Endothelial cell (in vitro differentiated cells): ENCODE measurements around the gene SRBD1. TPM values are rescaled to one million over a fixed set of nuclear protein-coding genes. Genes with fewer than 3 reads are reported as not detected.

Experiments used
- DNase-seq: peaks from one replicate; pipeline ENCODE4 v3.0.0; 2021; ENCODE audit warnings: low spot score
- H3K27ac Mint-ChIP-seq: one replicate; pipeline ENCODE4 v1.8.0; 2021; ENCODE audit warnings: mixed read lengths, inconsistent platforms; ENCODE audit not compliant: unreplicated experiment
- H3K27me3 Mint-ChIP-seq: one replicate; pipeline ENCODE4 v1.8.0; 2021; ENCODE audit warnings: mild to moderate bottlenecking, moderate library complexity, mixed read lengths, inconsistent platforms; ENCODE audit not compliant: unreplicated experiment
- H3K36me3 Mint-ChIP-seq: one replicate; pipeline ENCODE4 v1.8.0; 2021; ENCODE audit warnings: mild to moderate bottlenecking, low read depth, mixed read lengths, inconsistent platforms; ENCODE audit not compliant: unreplicated experiment
- H3K4me1 Mint-ChIP-seq: one replicate; pipeline ENCODE4 v1.8.0; 2021; ENCODE audit warnings: mild to moderate bottlenecking, mixed read lengths, inconsistent platforms; ENCODE audit not compliant: unreplicated experiment
- H3K4me3 Mint-ChIP-seq: one replicate; pipeline ENCODE4 v1.8.0; 2021; ENCODE audit warnings: mild to moderate bottlenecking, mixed read lengths, inconsistent platforms; ENCODE audit not compliant: unreplicated experiment
- H3K9me3 Mint-ChIP-seq: one replicate; pipeline ENCODE4 v1.8.0; 2021; ENCODE audit warnings: mixed read lengths, inconsistent platforms; ENCODE audit not compliant: unreplicated experiment
- total RNA-seq: library from RNA; stranded (reverse); fragmentation: NEBNext Ultra II Directional; extraction: Animal tissue kit (Norgen Biotek cat#: 25700); gene quantifications from one replicate; pipeline ENCODE4 v1.2.1, GENCODE V29; 2021; ENCODE audit not compliant: unreplicated experiment
- TF ChIP-seq, protein P1 (sequence below): fragments of 200-600 bp; sonication (generic); IDR thresholded peaks from one replicate; pipeline ENCODE4 v1.5.0; 2021; ENCODE audit warnings: antibody characterized with exemption; ENCODE audit not compliant: unreplicated experiment

SRBD1 gene
- total RNA-seq, 1 donor from 2014 or later, result 18.2 TPM

DNA sequence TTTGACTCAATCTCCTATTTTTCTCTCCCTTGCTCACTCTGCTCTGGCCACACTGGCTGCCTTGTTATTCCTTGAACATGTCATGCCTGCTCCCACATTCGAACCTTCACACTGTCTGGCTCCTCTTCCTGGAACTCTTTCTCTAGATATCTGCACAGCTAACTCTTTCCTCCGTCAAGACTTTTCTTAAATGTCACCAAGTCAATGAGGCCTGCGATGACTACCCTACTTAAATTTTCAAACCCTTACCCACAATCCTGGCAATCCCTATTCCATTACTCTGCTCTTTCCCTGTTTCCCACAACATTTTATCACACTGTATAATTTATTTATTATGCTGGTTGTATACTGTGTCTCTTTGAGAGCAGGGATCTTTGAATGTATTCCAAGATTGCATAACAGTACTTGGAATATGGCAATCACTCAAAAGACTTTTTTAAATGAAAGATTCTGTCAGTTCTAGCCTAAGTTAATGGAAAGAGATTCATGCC lies 206.2 kb downstream of the SRBD1 start:
- DNase-seq, result no peak
- H3K4me3 Mint-ChIP-seq, result no peak overlapping the region
- H3K36me3 Mint-ChIP-seq, result no peaks in the 10 kb centered on the region
- TF ChIP-seq, protein P1, sequence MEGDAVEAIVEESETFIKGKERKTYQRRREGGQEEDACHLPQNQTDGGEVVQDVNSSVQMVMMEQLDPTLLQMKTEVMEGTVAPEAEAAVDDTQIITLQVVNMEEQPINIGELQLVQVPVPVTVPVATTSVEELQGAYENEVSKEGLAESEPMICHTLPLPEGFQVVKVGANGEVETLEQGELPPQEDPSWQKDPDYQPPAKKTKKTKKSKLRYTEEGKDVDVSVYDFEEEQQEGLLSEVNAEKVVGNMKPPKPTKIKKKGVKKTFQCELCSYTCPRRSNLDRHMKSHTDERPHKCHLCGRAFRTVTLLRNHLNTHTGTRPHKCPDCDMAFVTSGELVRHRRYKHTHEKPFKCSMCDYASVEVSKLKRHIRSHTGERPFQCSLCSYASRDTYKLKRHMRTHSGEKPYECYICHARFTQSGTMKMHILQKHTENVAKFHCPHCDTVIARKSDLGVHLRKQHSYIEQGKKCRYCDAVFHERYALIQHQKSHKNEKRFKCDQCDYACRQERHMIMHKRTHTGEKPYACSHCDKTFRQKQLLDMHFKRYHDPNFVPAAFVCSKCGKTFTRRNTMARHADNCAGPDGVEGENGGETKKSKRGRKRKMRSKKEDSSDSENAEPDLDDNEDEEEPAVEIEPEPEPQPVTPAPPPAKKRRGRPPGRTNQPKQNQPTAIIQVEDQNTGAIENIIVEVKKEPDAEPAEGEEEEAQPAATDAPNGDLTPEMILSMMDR, result no peak
- H3K27me3 Mint-ChIP-seq, result no peaks in the 10 kb centered on the region
- H3K27ac Mint-ChIP-seq, result no peak overlapping the region
- no peaks in the 10 kb centered on the region for H3K4me1 Mint-ChIP-seq
- H3K9me3 Mint-ChIP-seq, result no peaks in the 10 kb centered on the region

DNA sequence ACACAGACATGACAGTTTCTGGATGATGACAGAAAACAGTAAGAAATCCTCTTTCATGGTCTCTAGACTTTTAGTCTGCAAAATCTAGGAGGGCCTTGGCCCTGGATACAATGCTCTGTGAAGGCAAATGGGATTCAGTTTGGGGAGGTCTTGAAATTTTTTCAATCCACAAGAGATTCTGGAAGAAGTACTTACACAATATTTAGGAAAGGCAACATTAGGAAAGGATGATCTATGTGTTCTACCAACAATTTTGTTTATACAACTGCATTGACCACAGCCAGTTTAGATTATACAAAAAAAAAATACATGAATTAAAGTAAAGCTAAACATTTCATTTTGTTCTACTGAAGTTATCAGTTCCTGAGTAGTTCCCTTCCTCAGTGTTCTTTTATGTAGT lies 208.0 kb downstream of the SRBD1 start:
- no peak for DNase-seq
- H3K36me3 Mint-ChIP-seq, result no peaks in the 10 kb centered on the region
- no peak overlapping the region for H3K4me3 Mint-ChIP-seq
- TF ChIP-seq, protein P1, result no peak
- H3K27me3 Mint-ChIP-seq, result no peaks in the 10 kb centered on the region
- no peaks in the 10 kb centered on the region for H3K9me3 Mint-ChIP-seq
- H3K4me1 Mint-ChIP-seq, result no peaks in the 10 kb centered on the region
- no peak overlapping the region for H3K27ac Mint-ChIP-seq

DNA sequence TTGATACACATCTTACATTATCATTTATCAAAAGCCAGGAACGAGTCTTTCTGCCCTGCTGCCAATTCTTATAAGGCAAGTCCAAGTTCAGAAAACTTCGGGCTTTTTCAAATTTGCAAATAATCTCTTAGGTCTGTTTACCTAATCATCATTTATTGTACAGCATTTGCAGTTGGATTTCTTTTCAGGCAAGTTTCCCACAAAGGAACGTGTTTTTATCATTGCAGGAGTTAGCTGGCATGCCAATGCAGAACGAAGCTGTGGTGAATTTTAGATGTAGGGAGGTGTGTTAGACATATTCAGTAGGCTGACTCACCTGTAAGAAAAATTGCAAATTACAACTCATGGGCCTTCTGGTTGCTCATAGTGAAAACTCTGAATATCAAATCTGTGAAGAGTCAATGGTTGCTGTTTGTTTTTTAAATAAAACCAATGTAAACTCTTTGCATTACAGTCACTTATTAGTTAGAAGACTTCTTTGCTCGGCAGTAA lies 209.6 kb downstream of the SRBD1 start:
- no peaks in the 10 kb centered on the region for H3K4me1 Mint-ChIP-seq
- TF ChIP-seq, protein P1, result no peak
- DNase-seq, result no peak
- H3K27ac Mint-ChIP-seq, result no peak overlapping the region
- H3K36me3 Mint-ChIP-seq, result no peaks in the 10 kb centered on the region
- H3K9me3 Mint-ChIP-seq, result no peaks in the 10 kb centered on the region
- H3K4me3 Mint-ChIP-seq, result no peak overlapping the region
- no peaks in the 10 kb centered on the region for H3K27me3 Mint-ChIP-seq

DNA sequence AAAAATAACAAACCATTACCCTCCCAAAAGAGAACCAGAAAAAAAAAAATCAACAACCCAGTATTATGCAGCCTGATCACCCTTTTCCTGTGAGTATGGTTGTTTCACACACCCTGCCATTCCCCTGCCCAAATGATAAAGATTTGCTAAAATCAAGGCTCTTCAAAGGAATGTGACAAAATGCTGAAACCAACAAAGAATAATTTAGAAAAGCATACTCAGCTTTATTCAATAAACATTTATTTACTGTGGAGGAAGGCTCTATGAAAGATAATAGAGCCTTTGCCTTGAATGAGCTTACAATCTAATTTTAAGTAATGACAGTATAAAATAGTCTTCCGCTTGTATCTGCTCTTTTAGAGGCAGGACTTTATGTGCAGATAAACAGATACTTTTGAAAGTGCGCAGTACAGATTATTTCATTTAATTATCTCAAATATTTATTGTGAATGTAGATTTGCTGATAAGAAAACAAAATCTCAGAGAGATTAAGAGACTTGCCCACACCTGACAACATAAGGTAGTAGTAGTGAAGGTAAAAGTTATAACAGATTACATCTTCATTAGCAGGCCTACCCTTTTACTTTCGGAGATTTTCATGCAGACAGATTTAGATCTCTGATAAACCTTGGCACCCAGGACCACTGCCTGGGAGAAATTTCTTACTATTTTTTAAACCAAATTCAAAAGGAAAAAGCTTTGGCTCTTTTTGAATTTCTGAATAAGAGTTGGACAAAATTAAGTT lies 211.9 kb downstream of the SRBD1 start:
- no peak for DNase-seq
- no peaks in the 10 kb centered on the region for H3K4me1 Mint-ChIP-seq
- H3K4me3 Mint-ChIP-seq, result no peak overlapping the region
- H3K9me3 Mint-ChIP-seq, result no peaks in the 10 kb centered on the region
- H3K36me3 Mint-ChIP-seq, result no peaks in the 10 kb centered on the region
- TF ChIP-seq, protein P1, result no peak
- H3K27ac Mint-ChIP-seq, result no peak overlapping the region
- H3K27me3 Mint-ChIP-seq, result no peaks in the 10 kb centered on the region

DNA sequence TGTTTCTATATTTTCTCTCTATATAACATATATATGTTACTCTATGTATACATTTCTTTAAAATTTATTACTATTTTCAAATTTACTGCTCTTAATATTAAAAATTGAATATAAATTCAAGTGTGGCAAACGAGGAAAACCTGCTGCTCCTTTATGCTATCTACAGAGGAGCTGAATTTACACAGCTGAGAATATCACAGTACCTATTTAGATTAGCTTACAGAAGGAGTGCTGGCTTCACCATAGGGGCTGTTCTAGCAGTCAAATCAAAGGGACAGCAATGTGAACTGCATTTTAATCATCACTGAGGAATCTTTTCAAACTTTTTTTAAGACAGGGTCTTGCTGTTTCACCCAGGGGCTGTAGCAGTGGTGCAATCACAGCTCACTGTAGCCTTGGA lies 213.8 kb downstream of the SRBD1 start:
- no peak for DNase-seq
- TF ChIP-seq, protein P1, result no peak
- H3K27ac Mint-ChIP-seq, result no peak overlapping the region
- no peaks in the 10 kb centered on the region for H3K36me3 Mint-ChIP-seq
- H3K4me3 Mint-ChIP-seq, result no peak overlapping the region
- no peaks in the 10 kb centered on the region for H3K27me3 Mint-ChIP-seq
- H3K9me3 Mint-ChIP-seq, result no peaks in the 10 kb centered on the region
- H3K4me1 Mint-ChIP-seq, result no peaks in the 10 kb centered on the region
